Measurements from ENCODE around the gene ZNF341. TPM values are rescaled to one million over a fixed set of nuclear protein-coding genes. Genes with fewer than 3 reads are reported as not detected.

ZNF341 gene
- total and polyA plus RNA-seq, 2 of the 8 experiments (the other 6 are each of a cell fraction or from before 2014, with no cell fraction given) = 5.8 to 6.4 TPM

- no peak overlapping the region for H2AFZ ChIP-seq (ENCODE audit: low read length)
- no peak overlapping the region for H3K4me3 ChIP-seq (ENCODE audit: extremely low read depth in 1 of 4, insufficient read depth in 2 of 4, low read depth in 3 of 4, low read length in 4 of 4)
- peaks cover 15% of the 10 kb centered on the region; the same call in 1 of the 2 replicates for H3K79me1 ChIP-seq (ENCODE audit: low read depth, low read length)
- no peaks in the 10 kb centered on the region for H3K9me3 ChIP-seq (ENCODE audit: insufficient read depth in 2 of 2, low read depth in 1 of 2, low read length in 1 of 2)
- H4K5ac ChIP-seq (ENCODE audit: insufficient read length, low read depth, low read length) = no peak overlapping the region
- no peak overlapping the region for H2BK120ac ChIP-seq (replicated peaks; ENCODE audit: low read depth, low read length)
- no peak overlapping the region for H3K56ac ChIP-seq (replicated peaks; ENCODE audit: insufficient read length, low read depth, low read length)
- H3K27me3 ChIP-seq (replicated peaks in 1 of 4; ENCODE audit: control insufficient read depth in 3 of 4, extremely low read depth in 1 of 4, insufficient read depth in 3 of 4, low read length in 3 of 4) = no peaks in the 10 kb centered on the region
- no peak overlapping the region for H2BK15ac ChIP-seq (ENCODE audit: low read length)
- H3K9ac ChIP-seq (replicated peaks in 1 of 4; ENCODE audit: extremely low read depth in 1 of 4, low read depth in 3 of 4, low read length in 3 of 4) = no peak overlapping the region
- H4K20me1 ChIP-seq (replicated peaks in 1 of 2; ENCODE audit: control insufficient read depth in 1 of 2, insufficient read depth in 2 of 2, low read length in 2 of 2) = peaks cover 7 to 17% of the 10 kb centered on the region in 2 experiments
- H2AK5ac ChIP-seq (ENCODE audit: low read depth, low read length) = no peak overlapping the region
- peaks cover 0 to 68% of the 10 kb centered on the region in 2 experiments; a peak in 3 of 4 replicates for H3K79me2 ChIP-seq (ENCODE audit: control insufficient read depth in 1 of 2, insufficient read depth in 2 of 2, low read length in 2 of 2)
- no peak overlapping the region for H3K27ac ChIP-seq (ENCODE audit: low read depth, low read length)
- H2BK12ac ChIP-seq (ENCODE audit: low read depth, low read length) = no peak overlapping the region
- no peaks in the 10 kb centered on the region; a peak in 1 of 8 replicates for H3K36me3 ChIP-seq (ENCODE audit: control insufficient read depth in 2 of 4, insufficient read depth in 4 of 4, low read length in 3 of 4)
- H4K91ac ChIP-seq (replicated peaks; ENCODE audit: insufficient read length, low read length) = no peak overlapping the region
- no peak overlapping the region for H4K8ac ChIP-seq (ENCODE audit: extremely low read depth, insufficient read depth, low read length)
- no peak overlapping the region for H2BK5ac ChIP-seq (ENCODE audit: low read depth, low read length)
- no peak overlapping the region for H3K18ac ChIP-seq (ENCODE audit: extremely low read depth, low read length)
- FAIRE-seq = no peak
- POLR2A ChIA-PET (ENCODE audit: partially characterized antibody) = interaction anchor here (1.1 to 1.5 kb wide), 2 partner anchors 11 to 12 kb away, joined by 3 to 5 read pairs; no protein-coding TSS in a partner anchor
- DNase-seq (ENCODE audit: low read depth in 1 of 2, low spot score in 2 of 2) = no peak
- peaks cover 1 to 18% (median 5%) of the 10 kb centered on the region in 4 experiments; a peak in 5 of 7 replicates for H3K4me1 ChIP-seq (replicated peaks in 1 of 4; ENCODE audit: control insufficient read depth in 3 of 4, insufficient read depth in 4 of 4, low read length in 3 of 4)
- TF ChIP-seq MAFK (IDR thresholded peaks at IDR 0.05; ENCODE audit: low read depth, low read length) (no peak), BACH1 (IDR thresholded peaks at IDR 0.05; ENCODE audit: low read length) (no peak), JUND (IDR thresholded peaks at IDR 0.05; ENCODE audit: low read length) (no peak), FOSL1 (IDR thresholded peaks at IDR 0.05; ENCODE audit: insufficient read depth, low read depth, low read length) (no peak), NANOG (IDR thresholded peaks at IDR 0.05; ENCODE audit: insufficient read depth, low read depth, low read length, poor library complexity, severe bottlenecking) (no peak), SP2 (IDR thresholded peaks at IDR 0.05; ENCODE audit: low read length) (no peak), CHD1 (IDR thresholded peaks at IDR 0.05; ENCODE audit: low read depth, low read length) (no peak)
- no peak overlapping the region for H3K23ac ChIP-seq (ENCODE audit: insufficient read length)
- H3K23me2 ChIP-seq (ENCODE audit: low read depth, low read length) = no peaks in the 10 kb centered on the region
- no peak overlapping the region for H3K4ac ChIP-seq (replicated peaks; ENCODE audit: insufficient read length, low read depth, low read length)
- H3K14ac ChIP-seq (ENCODE audit: insufficient read length) = no peak overlapping the region
- no peak overlapping the region for H2BK20ac ChIP-seq (ENCODE audit: low read length)
- H3K4me2 ChIP-seq (ENCODE audit: insufficient read depth in 1 of 2, low read depth in 2 of 2, low read length in 2 of 2) = no peak overlapping the region
- CTCF ChIA-PET (ENCODE audit: partially characterized antibody) = interaction anchor here (0.7 to 2.9 kb wide), 7 partner anchors 11 to 195 kb away, joined by 3 to 11 read pairs (median 5); no protein-coding TSS in a partner anchor
- 85% methylated on average over 5 of the region's 5 CpGs; no CpG with 5 or more reads in 1 of the 2 experiments for WGBS, 2 experiments (ENCODE audit: extremely low coverage in 1 of 2, insufficient coverage in 1 of 2, insufficient read length in 1 of 2, insufficient replicate concordance in 2 of 2, low coverage in 1 of 2, low lambda C conversion rate in 2 of 2, missing lambda C conversion rate in 1 of 2)
Measured at GRCh38 chr20:33837096-33837830, 105.5 kb downstream of the ZNF341 start.

Data from H1 (cell line).